HepG2 (cell line): ENCODE results near the gene STH. TPM values are rescaled to one million over a fixed set of nuclear protein-coding genes. Genes with fewer than 3 reads are reported as not detected.

Source experiments
- CREB1 ChIP-seq, 2 experiments: fragments of 450-650 bp in 1 of 2; IDR thresholded peaks; 2 replicates each; pipeline ENCODE4 v1.6.1; 2016 to 2017; ENCODE audit warnings: control low read depth in 1 of 2, mild to moderate bottlenecking in 1 of 2, missing compliant biosample characterization in 1 of 2, missing genetic modification characterization in 1 of 2
- EED ChIP-seq: sonication (generic); formaldehyde crosslinking; IDR thresholded peaks from 2 replicates; pipeline ENCODE4 v1.5.0; 2020; ENCODE audit warnings: mild to moderate bottlenecking, missing genetic modification reagents
- FOXA1 ChIP-seq, 2 experiments: fragments of 450-650 bp in 1 of 2; sonication (generic) in 1 of 2; formaldehyde crosslinking in 1 of 2; IDR thresholded peaks; 2 replicates each; pipeline versions ENCODE4 v1.4.0 to v1.6.1; 2016 to 2020; ENCODE audit warnings: missing genetic modification reagents in 1 of 2
- GABPA ChIP-seq, 2 experiments: IDR thresholded peaks; 2 replicates each; pipeline ENCODE4 v1.6.1; 2011 to 2016; ENCODE audit warnings: low read depth in 2 of 2, low read length in 1 of 2, missing biosample characterization in 1 of 2, missing genetic modification characterization in 1 of 2
- HNRNPLL ChIP-seq: fragments of 200-400 bp; formaldehyde crosslinking; IDR thresholded peaks from 2 replicates; pipeline ENCODE4 v1.6.1; 2017; ENCODE audit warnings: mild to moderate bottlenecking, low read depth, low read length; ENCODE audit not compliant: poor library complexity, severe bottlenecking
- KDM1A ChIP-seq: IDR thresholded peaks from 2 replicates; pipeline ENCODE4 v1.6.1; 2016; ENCODE audit warnings: missing compliant biosample characterization
- ZC3H13 ChIP-seq: sonication (generic); formaldehyde crosslinking; IDR thresholded peaks from 2 replicates; pipeline ENCODE4 v1.8.1; 2023; ENCODE audit warnings: mild to moderate bottlenecking, missing genetic modification reagents, moderate library complexity
- ZC3H4 ChIP-seq: sonication (generic); formaldehyde crosslinking; IDR thresholded peaks from 2 replicates; pipeline ENCODE4 v1.4.0; 2020; ENCODE audit warnings: missing genetic modification reagents, borderline replicate concordance
- ZNF256 ChIP-seq: sonication (generic); formaldehyde crosslinking; conservative IDR thresholded peaks from 2 replicates; pipeline ENCODE4 v1.4.0; 2020; ENCODE audit warnings: missing genetic modification reagents
- ZNF274 ChIP-seq: sonication (generic); formaldehyde crosslinking; IDR thresholded peaks from 2 replicates; pipeline ENCODE4 v1.5.1; 2020; ENCODE audit warnings: mild to moderate bottlenecking, missing genetic modification reagents
- ZNF292 ChIP-seq: sonication (generic); formaldehyde crosslinking; IDR thresholded peaks from 2 replicates; pipeline ENCODE4 v1.8.1; 2022; ENCODE audit warnings: mild to moderate bottlenecking, low read depth, missing genetic modification reagents, borderline replicate concordance
- ZNF598 ChIP-seq: sonication (generic); formaldehyde crosslinking; IDR thresholded peaks from 2 replicates; pipeline ENCODE4 v1.5.1; 2020; ENCODE audit warnings: mild to moderate bottlenecking, missing genetic modification reagents, borderline replicate concordance
- ZNF891 ChIP-seq: sonication (generic); formaldehyde crosslinking; IDR thresholded peaks from 2 replicates; pipeline ENCODE4 v1.5.0; 2020; ENCODE audit warnings: mild to moderate bottlenecking, missing genetic modification reagents
- polyA plus RNA-seq, 8 experiments: library from polyadenylated mRNA; depleted of rRNA in 3 of 8; stranded (reverse) in 7 of 8; unstranded in 1 of 8; fragments of >200 nt; fragmentation: Illumina TruSeq in 4 of 8; extraction: Trizol in 4 of 8; gene quantifications; 2 replicates each; pipeline versions ENCODE4 v1.2.1 to v1.2.3, GENCODE V29; 2011 to 2016; ENCODE audit warnings: low read depth in 4 of 8, missing spikeins in 1 of 8, mixed read lengths in 1 of 8; ENCODE audit not compliant: insufficient read depth in 1 of 8
- total RNA-seq, 5 experiments: library from RNA; depleted of rRNA; stranded (reverse); fragments of >200 nt; fragmentation: Illumina TruSeq; extraction: Trizol; gene quantifications; 2 replicates each; pipeline ENCODE4 v1.2.3, GENCODE V29; 2016; ENCODE audit warnings: low read depth in 1 of 5
- TF ChIP-seq, protein P1 (sequence below): sonication (generic); formaldehyde crosslinking; IDR thresholded peaks from 2 replicates; pipeline ENCODE4 v1.9.0; 2021; ENCODE audit warnings: missing genetic modification reagents, mild to moderate bottlenecking, borderline replicate concordance
- TF ChIP-seq, protein P2 (sequence below): sonication (generic); formaldehyde crosslinking; IDR thresholded peaks from one replicate; pipeline ENCODE4 v1.5.1; 2020; ENCODE audit warnings: mild to moderate bottlenecking, missing genetic modification reagents; ENCODE audit errors: not compliant biosample characterization
- TF ChIP-seq, protein P3 (sequence below): sonication (generic); formaldehyde crosslinking; IDR thresholded peaks from 2 replicates; pipeline ENCODE4 v1.4.0; 2020; ENCODE audit warnings: missing genetic modification reagents

STH gene
- total and polyA plus RNA-seq, 2 of the 13 experiments (the other 11 are each of a cell fraction or from before 2014, with no cell fraction given) = not detected

DNA sequence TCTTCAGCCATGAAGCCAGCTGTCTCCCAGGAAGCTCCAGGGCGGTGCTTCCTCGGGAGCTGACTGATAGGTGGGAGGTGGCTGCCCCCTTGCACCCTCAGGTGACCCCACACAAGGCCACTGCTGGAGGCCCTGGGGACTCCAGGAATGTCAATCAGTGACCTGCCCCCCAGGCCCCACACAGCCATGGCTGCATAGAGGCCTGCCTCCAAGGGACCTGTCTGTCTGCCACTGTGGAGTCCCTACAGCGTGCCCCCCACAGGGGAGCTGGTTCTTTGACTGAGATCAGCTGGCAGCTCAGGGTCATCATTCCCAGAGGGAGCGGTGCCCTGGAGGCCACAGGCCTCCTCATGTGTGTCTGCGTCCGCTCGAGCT lies 14.1 kb downstream of the STH start (continued):
- TF ChIP-seq, protein P1, sequence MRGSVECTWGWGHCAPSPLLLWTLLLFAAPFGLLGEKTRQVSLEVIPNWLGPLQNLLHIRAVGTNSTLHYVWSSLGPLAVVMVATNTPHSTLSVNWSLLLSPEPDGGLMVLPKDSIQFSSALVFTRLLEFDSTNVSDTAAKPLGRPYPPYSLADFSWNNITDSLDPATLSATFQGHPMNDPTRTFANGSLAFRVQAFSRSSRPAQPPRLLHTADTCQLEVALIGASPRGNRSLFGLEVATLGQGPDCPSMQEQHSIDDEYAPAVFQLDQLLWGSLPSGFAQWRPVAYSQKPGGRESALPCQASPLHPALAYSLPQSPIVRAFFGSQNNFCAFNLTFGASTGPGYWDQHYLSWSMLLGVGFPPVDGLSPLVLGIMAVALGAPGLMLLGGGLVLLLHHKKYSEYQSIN (CRISPR knock-in tag) = no peak
- 0 out of 2 replicates have a peak, but pooled peaks have one; percentile 58 for TF ChIP-seq ZNF274 (CRISPR knock-in tag)
- no peak for TF ChIP-seq ZNF292 (CRISPR knock-in tag)
- TF ChIP-seq ZNF891 (CRISPR knock-in tag) = no peak; the same call in 1 of the 2 replicates
- TF ChIP-seq ZC3H4 (CRISPR knock-in tag) = no peak
- no peak for TF ChIP-seq KDM1A (CRISPR knock-in tag)
- no peak for TF ChIP-seq ZNF256 (CRISPR knock-in tag)
- no peak for TF ChIP-seq ZC3H13 (CRISPR knock-in tag)
- TF ChIP-seq, protein P2, sequence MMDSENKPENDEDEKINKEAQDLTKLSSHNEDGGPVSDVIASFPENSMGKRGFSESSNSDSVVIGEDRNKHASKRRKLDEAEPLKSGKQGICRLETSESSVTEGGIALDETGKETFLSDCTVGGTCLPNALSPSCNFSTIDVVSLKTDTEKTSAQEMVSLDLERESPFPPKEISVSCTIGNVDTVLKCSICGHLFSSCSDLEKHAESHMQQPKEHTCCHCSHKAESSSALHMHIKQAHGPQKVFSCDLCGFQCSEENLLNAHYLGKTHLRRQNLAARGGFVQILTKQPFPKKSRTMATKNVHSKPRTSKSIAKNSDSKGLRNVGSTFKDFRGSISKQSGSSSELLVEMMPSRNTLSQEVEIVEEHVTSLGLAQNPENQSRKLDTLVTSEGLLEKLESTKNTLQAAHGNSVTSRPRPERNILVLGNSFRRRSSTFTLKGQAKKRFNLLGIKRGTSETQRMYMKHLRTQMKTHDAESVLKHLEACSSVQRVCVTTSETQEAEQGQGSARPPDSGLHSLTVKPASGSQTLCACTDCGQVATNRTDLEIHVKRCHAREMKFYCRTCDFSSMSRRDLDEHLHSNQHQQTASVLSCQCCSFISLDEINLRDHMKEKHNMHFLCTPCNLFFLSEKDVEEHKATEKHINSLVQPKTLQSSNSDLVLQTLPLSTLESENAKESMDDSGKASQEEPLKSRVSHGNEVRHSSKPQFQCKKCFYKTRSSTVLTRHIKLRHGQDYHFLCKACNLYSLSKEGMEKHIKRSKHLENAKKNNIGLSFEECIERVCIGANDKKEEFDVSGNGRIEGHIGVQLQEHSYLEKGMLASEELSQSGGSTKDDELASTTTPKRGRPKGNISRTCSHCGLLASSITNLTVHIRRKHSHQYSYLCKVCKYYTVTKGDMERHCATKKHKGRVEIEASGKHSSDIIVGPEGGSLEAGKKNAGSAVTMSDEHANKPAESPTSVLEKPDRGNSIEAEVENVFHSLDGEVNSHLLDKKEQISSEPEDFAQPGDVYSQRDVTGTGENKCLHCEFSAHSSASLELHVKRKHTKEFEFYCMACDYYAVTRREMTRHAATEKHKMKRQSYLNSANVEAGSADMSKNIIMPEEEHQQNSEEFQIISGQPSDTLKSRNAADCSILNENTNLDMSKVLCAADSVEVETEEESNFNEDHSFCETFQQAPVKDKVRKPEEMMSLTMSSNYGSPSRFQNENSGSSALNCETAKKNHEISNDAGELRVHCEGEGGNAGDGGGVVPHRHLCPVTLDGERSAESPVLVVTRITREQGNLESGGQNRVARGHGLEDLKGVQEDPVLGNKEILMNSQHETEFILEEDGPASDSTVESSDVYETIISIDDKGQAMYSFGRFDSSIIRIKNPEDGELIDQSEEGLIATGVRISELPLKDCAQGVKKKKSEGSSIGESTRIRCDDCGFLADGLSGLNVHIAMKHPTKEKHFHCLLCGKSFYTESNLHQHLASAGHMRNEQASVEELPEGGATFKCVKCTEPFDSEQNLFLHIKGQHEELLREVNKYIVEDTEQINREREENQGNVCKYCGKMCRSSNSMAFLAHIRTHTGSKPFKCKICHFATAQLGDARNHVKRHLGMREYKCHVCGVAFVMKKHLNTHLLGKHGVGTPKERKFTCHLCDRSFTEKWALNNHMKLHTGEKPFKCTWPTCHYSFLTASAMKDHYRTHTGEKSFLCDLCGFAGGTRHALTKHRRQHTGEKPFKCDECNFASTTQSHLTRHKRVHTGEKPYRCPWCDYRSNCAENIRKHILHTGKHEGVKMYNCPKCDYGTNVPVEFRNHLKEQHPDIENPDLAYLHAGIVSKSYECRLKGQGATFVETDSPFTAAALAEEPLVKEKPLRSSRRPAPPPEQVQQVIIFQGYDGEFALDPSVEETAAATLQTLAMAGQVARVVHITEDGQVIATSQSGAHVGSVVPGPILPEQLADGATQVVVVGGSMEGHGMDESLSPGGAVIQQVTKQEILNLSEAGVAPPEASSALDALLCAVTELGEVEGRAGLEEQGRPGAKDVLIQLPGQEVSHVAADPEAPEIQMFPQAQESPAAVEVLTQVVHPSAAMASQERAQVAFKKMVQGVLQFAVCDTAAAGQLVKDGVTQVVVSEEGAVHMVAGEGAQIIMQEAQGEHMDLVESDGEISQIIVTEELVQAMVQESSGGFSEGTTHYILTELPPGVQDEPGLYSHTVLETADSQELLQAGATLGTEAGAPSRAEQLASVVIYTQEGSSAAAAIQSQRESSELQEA = no peak
- no peak for TF ChIP-seq GABPA (IDR thresholded peaks at IDR 0.05; ENCODE audit: low read depth, low read length)
- TF ChIP-seq GABPA (CRISPR knock-in tag; IDR thresholded peaks at IDR 0.05; ENCODE audit: low read depth) = no peak
- no peak for TF ChIP-seq HNRNPLL
- TF ChIP-seq CREB1 (IDR thresholded peaks at IDR 0.05) = no peak
- no peak for TF ChIP-seq CREB1 (CRISPR knock-in tag; IDR thresholded peaks at IDR 0.05)
- no peak for TF ChIP-seq EED
- 0 out of 2 replicates have a peak, but pooled peaks have one; percentile 55 for TF ChIP-seq ZNF598
- no peak for TF ChIP-seq FOXA1 (IDR thresholded peaks at IDR 0.05)
- TF ChIP-seq FOXA1 (CRISPR knock-in tag; IDR thresholded peaks at IDR 0.05) = no peak
- TF ChIP-seq, protein P3, sequence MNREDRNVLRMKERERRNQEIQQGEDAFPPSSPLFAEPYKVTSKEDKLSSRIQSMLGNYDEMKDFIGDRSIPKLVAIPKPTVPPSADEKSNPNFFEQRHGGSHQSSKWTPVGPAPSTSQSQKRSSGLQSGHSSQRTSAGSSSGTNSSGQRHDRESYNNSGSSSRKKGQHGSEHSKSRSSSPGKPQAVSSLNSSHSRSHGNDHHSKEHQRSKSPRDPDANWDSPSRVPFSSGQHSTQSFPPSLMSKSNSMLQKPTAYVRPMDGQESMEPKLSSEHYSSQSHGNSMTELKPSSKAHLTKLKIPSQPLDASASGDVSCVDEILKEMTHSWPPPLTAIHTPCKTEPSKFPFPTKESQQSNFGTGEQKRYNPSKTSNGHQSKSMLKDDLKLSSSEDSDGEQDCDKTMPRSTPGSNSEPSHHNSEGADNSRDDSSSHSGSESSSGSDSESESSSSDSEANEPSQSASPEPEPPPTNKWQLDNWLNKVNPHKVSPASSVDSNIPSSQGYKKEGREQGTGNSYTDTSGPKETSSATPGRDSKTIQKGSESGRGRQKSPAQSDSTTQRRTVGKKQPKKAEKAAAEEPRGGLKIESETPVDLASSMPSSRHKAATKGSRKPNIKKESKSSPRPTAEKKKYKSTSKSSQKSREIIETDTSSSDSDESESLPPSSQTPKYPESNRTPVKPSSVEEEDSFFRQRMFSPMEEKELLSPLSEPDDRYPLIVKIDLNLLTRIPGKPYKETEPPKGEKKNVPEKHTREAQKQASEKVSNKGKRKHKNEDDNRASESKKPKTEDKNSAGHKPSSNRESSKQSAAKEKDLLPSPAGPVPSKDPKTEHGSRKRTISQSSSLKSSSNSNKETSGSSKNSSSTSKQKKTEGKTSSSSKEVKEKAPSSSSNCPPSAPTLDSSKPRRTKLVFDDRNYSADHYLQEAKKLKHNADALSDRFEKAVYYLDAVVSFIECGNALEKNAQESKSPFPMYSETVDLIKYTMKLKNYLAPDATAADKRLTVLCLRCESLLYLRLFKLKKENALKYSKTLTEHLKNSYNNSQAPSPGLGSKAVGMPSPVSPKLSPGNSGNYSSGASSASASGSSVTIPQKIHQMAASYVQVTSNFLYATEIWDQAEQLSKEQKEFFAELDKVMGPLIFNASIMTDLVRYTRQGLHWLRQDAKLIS (CRISPR knock-in tag) = no peak
